HG02623 (cell line): ENCODE results near the gene FAHD1.
"Not testable (repeated sequence)": the region's sequence is repeated elsewhere in the genome, so short reads cannot be mapped to it uniquely, and the experiment has no call there.

Source experiments
- ATAC-seq: cut with Tn5 transposase; IDR thresholded peaks from one replicate; pipeline ENCODE4 v1.9.1; 2021; ENCODE audit warnings: moderate library complexity; ENCODE audit not compliant: unreplicated experiment

The FAHD1 gene

GRCh38 chr16:1788708-1789100 lies 38.3 kb upstream of the FAHD1 start:
- ATAC-seq: no peak

- ATAC-seq: no peak
These were observed 37.4 kb upstream of the FAHD1 start for GRCh38 chr16:1789643-1790045.

GRCh38 chr16:1790261-1790610 lies 36.8 kb upstream of the FAHD1 start:
- ATAC-seq: no peak

DNA sequence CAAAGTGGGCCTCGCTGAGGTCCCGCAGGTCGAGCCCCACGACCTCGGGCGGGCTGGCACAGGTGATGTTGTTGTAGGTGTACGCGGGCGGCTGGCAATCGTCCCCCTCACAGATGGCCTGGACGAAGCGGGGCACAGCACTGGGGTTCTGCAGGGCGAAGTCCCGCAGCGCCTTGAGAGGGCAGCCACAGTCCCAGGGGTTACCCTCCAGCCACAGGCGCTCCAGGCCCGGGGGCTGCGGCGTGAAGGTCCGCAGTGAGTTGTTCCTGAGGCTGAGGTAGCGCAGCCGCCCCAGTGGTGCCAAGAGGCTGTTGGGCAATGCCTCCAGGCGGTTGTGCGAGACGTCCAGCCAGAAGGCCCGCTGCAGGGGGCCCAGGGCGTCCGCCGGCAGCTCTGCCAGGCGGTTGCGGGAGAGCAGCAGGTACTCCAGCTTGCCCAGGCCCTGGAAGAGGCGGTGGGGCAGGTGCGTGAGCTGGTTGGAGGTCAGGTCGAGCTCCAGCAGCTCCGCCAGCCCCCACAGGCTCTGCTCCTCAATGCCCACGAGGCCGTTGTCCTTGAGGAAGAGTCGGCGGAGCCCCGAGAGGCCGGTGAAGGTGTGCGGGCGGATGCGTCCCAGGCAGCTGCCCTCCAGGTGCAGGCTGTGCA lies 36.3 kb upstream of the FAHD1 start:
- ATAC-seq: no peak

- ATAC-seq: no peak
These were observed 35.6 kb upstream of the FAHD1 start for GRCh38 chr16:1791256-1791942.

DNA sequence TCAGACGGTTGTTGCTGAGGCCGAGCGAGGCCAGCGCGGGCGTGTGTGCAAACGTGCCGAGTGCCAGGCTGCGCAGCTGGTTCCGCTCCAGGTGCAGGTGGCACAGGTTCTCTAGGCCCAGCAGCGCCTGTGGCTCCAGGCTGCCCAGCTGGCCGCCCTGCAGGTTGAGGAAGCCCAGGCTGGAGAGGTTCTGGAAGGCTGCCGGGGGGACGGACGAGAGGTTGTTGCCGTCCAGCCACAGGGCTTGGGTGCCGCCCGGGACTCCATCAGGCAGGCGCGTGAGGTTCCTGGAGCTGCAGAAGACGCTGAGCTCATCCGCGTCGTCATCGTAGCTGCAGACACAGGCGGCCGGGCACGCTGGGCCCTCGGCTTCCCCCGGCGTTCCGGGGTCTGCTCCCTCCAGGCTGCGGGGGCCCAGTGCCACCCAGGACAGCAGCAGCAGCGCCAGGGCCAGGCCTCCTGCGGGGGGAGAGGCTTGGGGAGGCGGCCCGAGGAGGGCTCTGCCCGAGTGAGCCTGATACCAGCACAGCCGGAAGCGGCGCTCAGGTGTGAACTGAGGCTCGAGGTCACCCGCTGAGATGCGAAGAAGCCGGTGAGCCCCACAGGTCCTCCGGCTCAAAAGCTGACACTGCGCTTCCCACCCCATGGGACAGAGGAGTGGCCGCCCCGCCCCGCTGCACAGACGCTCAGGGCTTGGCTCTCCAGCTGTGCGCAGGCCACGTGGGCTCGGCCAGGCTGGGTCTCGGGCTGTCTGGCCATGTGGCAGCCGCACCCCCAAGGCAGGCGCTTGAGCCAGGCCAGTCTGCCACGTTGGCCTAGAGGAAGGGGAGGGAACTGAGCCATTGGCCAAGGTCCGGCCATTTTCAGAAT lies 34.8 kb upstream of the FAHD1 start:
- ATAC-seq: no peak

- ATAC-seq: no peak
These were observed 34.0 kb upstream of the FAHD1 start for GRCh38 chr16:1792836-1793577.

- ATAC-seq: no peak
These were observed 33.3 kb upstream of the FAHD1 start, which contains the start of gene IGFALS for GRCh38 chr16:1793578-1794220. IGFALS (minus strand) TSS chr16:1793705; CDS start chr16:1793652, 53 bp downstream.

GRCh38 chr16:1794221-1794871 lies 32.7 kb upstream of the FAHD1 start:
- ATAC-seq: no peak

DNA sequence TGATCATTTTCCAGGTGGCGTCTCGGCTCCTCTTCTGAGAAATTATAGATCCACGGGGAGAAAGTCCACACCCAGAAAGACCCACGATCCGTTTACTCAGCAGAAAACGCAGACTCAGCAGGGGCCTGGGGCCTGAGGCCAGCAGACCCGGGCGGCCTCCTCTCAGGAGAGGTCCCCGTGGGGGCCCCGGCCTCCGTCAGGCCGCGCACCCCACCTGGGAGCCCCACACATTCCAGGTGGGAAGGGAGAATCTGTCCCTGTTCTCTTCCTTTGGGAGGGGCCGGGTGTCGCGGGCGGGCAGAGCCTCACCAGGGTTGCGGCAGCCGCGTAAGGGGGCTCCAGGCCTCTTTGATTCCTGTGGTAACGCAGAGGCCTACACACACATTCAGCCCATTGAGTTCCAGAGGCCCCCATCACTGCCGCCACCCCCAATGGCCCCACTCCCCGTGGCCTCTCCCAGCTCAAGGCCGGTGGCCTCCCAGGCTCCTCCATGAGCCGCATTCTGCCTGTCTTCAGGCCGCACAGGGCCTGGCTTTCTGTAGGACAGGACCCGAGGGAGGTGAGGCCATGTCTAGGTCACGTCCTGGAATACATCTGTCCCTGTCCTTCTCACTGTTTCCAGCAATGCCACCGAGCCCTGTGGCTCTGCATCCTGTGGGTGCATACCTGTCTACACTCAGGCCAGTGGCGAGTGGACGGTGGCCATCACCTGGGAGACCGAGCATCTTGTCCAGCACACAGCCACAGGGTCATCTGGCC lies 31.9 kb upstream of the FAHD1 start:
- no peak for ATAC-seq

DNA sequence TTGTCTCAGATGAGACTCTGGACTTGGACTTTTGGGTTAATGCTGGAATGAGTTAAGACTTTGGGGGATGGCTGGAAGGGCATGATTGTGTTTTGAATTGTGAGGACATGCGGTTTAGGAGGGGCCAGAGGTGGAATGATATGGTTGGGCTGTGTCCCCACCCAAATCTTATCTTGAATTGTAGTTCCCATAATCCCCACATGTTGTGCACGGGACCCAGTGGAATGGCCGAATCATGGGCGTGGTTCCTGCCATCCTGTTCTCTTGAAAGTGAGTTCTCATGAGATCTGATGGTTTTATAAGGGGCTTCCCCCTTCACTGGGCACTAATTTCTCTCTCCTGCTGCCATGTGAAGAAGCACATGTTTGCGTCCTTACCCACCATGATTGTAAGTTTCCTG lies 27.7 kb upstream of the FAHD1 start:
- not testable (repeated sequence) for ATAC-seq

GRCh38 chr16:1800701-1801100 lies 26.3 kb upstream of the FAHD1 start:
- ATAC-seq: no peak

- ATAC-seq: no peak
These were observed 19.4 kb upstream of the FAHD1 start for GRCh38 chr16:1807626-1808025.

- ATAC-seq: no peak
These were observed 18.3 kb upstream of the FAHD1 start for GRCh38 chr16:1808691-1809090.

- no peak for ATAC-seq
These were observed 17.7 kb upstream of the FAHD1 start for GRCh38 chr16:1809281-1809801.

- ATAC-seq: no peak
These were observed 16.9 kb upstream of the FAHD1 start for GRCh38 chr16:1810106-1810505.

- ATAC-seq: no peak
These were observed 16.5 kb upstream of the FAHD1 start for GRCh38 chr16:1810536-1810935.

DNA sequence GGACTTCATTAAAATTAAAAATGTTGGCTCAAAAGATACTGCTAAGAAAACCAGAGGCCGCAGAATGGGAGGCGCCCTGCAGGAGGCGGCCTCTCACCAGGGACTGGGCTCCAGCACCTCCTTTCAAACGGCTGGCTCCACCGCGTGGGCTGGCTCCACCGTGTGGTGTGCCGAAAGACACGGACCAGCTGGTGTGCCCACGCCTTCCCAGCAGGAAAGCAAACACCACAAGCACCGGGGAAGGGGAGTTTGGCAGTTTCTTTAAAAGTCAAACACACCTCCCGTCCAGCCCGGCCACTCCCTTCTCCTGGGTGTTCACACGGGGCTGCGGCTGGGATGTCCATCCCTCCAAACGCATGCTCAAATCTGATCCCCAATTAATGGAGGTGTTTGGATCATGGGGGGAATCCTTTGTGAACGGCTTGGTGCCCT lies 14.3 kb upstream of the FAHD1 start:
- no peak for ATAC-seq

DNA sequence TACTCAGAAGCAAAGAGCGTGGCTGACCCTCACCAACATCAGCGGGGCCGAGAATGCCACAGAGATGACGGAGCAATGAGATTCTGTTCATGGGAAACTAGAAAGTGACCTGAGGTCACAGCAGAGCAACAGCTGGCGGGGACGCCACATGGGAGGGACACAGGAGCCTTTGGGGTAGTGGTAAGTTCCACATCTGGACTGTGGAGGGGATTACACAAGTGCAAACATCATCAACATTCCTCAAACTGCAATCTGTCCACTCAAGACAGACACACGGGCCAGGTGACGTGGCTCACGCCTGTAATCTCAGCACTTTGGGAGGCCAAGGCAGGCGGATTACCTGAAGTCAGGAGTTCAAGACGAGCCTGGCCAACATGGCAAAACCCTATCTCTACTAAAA lies 11.5 kb upstream of the FAHD1 start:
- no peak for ATAC-seq
